Effector memory CD4-positive, alpha-beta T cell (primary cell): Measurements from ENCODE around the gene TRPV4.
"Not testable (repeated sequence)": the region's sequence is repeated elsewhere in the genome, so short reads cannot be mapped to it uniquely, and the experiment has no call there.

ENCODE experiments used
- DNase-seq, 3 donors: peaks; one replicate each; pipeline ENCODE4 v3.0.0-alpha.2; 2020
- H3K27ac ChIP-seq: 2 replicates; pipeline ENCODE4 v1.7.0; 2013; ENCODE audit warnings: mild to moderate bottlenecking, low read length, moderate library complexity; ENCODE audit not compliant: insufficient read depth, poor library complexity, severe bottlenecking
- H3K27me3 ChIP-seq: replicated peaks from 2 replicates; pipeline ENCODE4 v1.7.0; 2013; ENCODE audit warnings: mild to moderate bottlenecking, low read length; ENCODE audit not compliant: insufficient read depth, control insufficient read depth, poor library complexity, severe bottlenecking
- H3K36me3 ChIP-seq: 2 replicates; pipeline ENCODE4 v1.7.0; 2013; ENCODE audit warnings: mild to moderate bottlenecking, low read length, moderate library complexity; ENCODE audit not compliant: control insufficient read depth, insufficient read depth
- H3K4me1 ChIP-seq: 2 replicates; pipeline ENCODE4 v1.7.0; 2013; ENCODE audit warnings: low read length, mild to moderate bottlenecking; ENCODE audit not compliant: control insufficient read depth, insufficient read depth, poor library complexity, severe bottlenecking
- H3K4me3 ChIP-seq: 2 replicates; pipeline ENCODE4 v1.7.0; 2013; ENCODE audit warnings: low read length, low read depth, mild to moderate bottlenecking; ENCODE audit not compliant: insufficient read depth, poor library complexity, severe bottlenecking
- H3K9me3 ChIP-seq: 2 replicates; pipeline ENCODE4 v1.7.0; 2013; ENCODE audit warnings: mild to moderate bottlenecking, low read length, moderate library complexity; ENCODE audit not compliant: control insufficient read depth

TRPV4 gene

GRCh38 chr12:109875572-109876131 is 42.5 kb upstream of the TRPV4 start:
- DNase-seq = no peak
- Histone ChIP-seq H3K36me3 (peaks cover 9% of the 10 kb centered on the region), H3K27me3 (no peaks in the 10 kb centered on the region), H3K9me3 (no peaks in the 10 kb centered on the region), H3K27ac (no peak overlapping the region), H3K4me1 (peaks cover 9% of the 10 kb centered on the region), H3K4me3 (no peak overlapping the region)

GRCh38 chr12:109873653-109874052 is 40.5 kb upstream of the TRPV4 start:
- Histone ChIP-seq H3K9me3 (no peaks in the 10 kb centered on the region), H3K27me3 (no peaks in the 10 kb centered on the region), H3K27ac (no peak overlapping the region), H3K36me3 (peaks cover 9% of the 10 kb centered on the region), H3K4me3 (no peak overlapping the region), H3K4me1 (no peaks in the 10 kb centered on the region)
- DNase-seq = no peak

- H3K4me1 ChIP-seq = no peaks in the 10 kb centered on the region
- no peaks in the 10 kb centered on the region for H3K9me3 ChIP-seq
- no peak overlapping the region for H3K27ac ChIP-seq
- no peak for DNase-seq
- H3K36me3 ChIP-seq = peaks cover 9% of the 10 kb centered on the region
- H3K27me3 ChIP-seq = no peaks in the 10 kb centered on the region
- H3K4me3 ChIP-seq = no peak overlapping the region
Observed at GRCh38 chr12:109871668-109872314, 38.6 kb upstream of the TRPV4 start.

GRCh38 chr12:109870648-109871047 is 37.5 kb upstream of the TRPV4 start:
- Histone ChIP-seq H3K36me3 (peaks cover 9% of the 10 kb centered on the region), H3K9me3 (no peaks in the 10 kb centered on the region), H3K4me1 (no peaks in the 10 kb centered on the region), H3K4me3 (no peak overlapping the region), H3K27ac (no peak overlapping the region), H3K27me3 (no peaks in the 10 kb centered on the region)
- DNase-seq = no peak

GRCh38 chr12:109868182-109869051 is 35.2 kb upstream of the TRPV4 start:
- no peak overlapping the region for H3K4me3 ChIP-seq
- H3K4me1 ChIP-seq = no peaks in the 10 kb centered on the region
- no peaks in the 10 kb centered on the region for H3K27me3 ChIP-seq
- peaks cover 9% of the 10 kb centered on the region for H3K36me3 ChIP-seq
- no peak for DNase-seq
- no peak overlapping the region for H3K27ac ChIP-seq
- no peaks in the 10 kb centered on the region for H3K9me3 ChIP-seq

GRCh38 chr12:109864916-109865315 is 31.7 kb upstream of the TRPV4 start:
- no peak overlapping the region for H3K4me3 ChIP-seq
- DNase-seq = no peak
- H3K36me3 ChIP-seq = peaks cover 7% of the 10 kb centered on the region
- no peak overlapping the region for H3K27ac ChIP-seq
- no peaks in the 10 kb centered on the region for H3K4me1 ChIP-seq
- H3K9me3 ChIP-seq = no peaks in the 10 kb centered on the region
- H3K27me3 ChIP-seq = no peaks in the 10 kb centered on the region

- Histone ChIP-seq H3K27ac (no peak overlapping the region), H3K9me3 (no peaks in the 10 kb centered on the region), H3K36me3 (peaks cover 7% of the 10 kb centered on the region), H3K27me3 (no peaks in the 10 kb centered on the region), H3K4me1 (no peaks in the 10 kb centered on the region), H3K4me3 (no peak overlapping the region)
- DNase-seq = no peak
Observed at GRCh38 chr12:109863847-109864712, 30.9 kb upstream of the TRPV4 start.

- not testable (repeated sequence) for H3K27ac ChIP-seq, H3K4me1 ChIP-seq, H3K27me3 ChIP-seq, DNase-seq, H3K9me3 ChIP-seq, H3K4me3 ChIP-seq
- H3K36me3 ChIP-seq = peaks cover 13% of the 10 kb centered on the region
Observed at GRCh38 chr12:109862491-109862890, 29.3 kb upstream of the TRPV4 start.

- no peak overlapping the region for H3K27ac ChIP-seq
- no peak for DNase-seq
- no peak overlapping the region for H3K4me3 ChIP-seq
- H3K9me3 ChIP-seq = no peaks in the 10 kb centered on the region
- no peaks in the 10 kb centered on the region for H3K27me3 ChIP-seq
- no peaks in the 10 kb centered on the region for H3K4me1 ChIP-seq
- peaks cover 20% of the 10 kb centered on the region for H3K36me3 ChIP-seq
Observed at GRCh38 chr12:109861689-109862314, 28.6 kb upstream of the TRPV4 start.
